GM08714 (cell line): ENCODE data around the gene ALK.
"Not testable (repeated sequence)": the region's sequence is repeated elsewhere in the genome, so short reads cannot be mapped to it uniquely, and the experiment has no call there.

ENCODE experiments used
- H3K4me3 ChIP-seq: fragments of 200-500 bp; sonication (Bioruptor generic); 2 replicates; pipeline ENCODE4 v1.5.1; 2014; ENCODE audit warnings: mild to moderate bottlenecking, low read length, inconsistent platforms
- ZNF274 ChIP-seq: IDR thresholded peaks from 2 replicates; pipeline ENCODE4 v1.6.1; 2012; ENCODE audit warnings: mild to moderate bottlenecking, low read depth, low read length

ALK gene

GRCh38 chr2:29837925-29838324 is 83.5 kb downstream of the ALK start:
- TF ChIP-seq ZNF274 = no peak
- no peak overlapping the region for H3K4me3 ChIP-seq

DNA sequence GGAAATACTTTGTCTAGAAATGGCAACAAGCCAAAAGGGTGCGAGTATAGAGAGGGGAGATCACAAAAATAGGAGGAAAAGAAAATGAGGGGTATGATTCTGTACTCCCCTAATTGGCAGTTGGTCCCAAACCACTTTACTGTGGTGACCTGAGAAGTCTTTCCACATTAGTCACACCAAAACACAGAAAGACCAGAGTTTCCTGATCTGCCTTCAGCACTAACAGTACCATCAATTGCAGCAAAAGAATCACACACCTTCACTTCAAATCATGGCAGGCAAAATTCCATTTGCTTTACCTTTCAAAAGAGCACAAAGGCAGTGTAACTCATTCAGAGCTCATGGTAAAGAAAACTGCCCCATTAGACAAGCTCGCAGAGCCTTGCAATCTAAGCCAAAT is 86.8 kb downstream of the ALK start:
- TF ChIP-seq ZNF274 = no peak
- H3K4me3 ChIP-seq = no peak overlapping the region

DNA sequence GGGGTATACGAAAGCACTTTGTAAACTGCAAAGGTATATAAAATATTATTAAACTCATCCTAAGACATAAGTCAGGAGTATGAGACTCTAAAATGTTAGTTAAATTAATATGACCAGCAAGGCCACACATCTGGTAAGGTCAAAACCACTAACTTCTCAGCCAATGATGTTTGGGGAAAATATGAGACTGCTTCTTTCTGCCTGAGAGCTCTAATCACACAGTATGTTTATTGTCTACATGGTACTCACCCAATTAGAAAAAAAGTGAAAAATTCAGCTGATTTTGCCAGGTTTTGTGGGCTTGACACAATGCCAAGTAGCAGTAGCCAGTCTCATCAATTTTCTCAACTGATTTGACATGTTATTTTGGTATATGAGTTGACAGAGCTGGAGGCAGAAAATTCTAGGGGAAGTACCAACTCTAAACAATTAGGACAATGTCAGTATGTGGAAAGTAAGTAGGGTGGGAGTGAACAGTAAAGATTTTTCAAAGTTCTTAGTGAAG is 87.3 kb downstream of the ALK start:
- no peak overlapping the region for H3K4me3 ChIP-seq
- no peak for TF ChIP-seq ZNF274

DNA sequence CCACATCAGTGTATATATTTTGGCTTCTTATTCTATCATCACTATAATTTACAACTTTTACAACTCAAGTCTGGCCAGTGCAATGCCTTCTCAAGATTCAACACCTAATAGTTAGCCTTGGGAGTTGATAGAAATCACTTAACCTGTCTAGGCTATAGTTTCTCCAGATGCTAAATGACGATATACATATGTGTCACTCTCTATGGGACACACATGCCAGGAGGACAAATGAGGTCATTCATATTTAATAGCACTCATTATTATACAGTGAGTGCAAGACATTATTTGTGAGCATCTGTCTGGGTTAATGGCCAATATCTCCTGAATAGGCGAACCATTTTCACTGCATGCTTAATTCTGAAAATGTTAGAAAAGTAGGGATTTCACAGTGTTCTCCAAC is 89.8 kb downstream of the ALK start:
- H3K4me3 ChIP-seq = no peak overlapping the region
- TF ChIP-seq ZNF274 = no peak

DNA sequence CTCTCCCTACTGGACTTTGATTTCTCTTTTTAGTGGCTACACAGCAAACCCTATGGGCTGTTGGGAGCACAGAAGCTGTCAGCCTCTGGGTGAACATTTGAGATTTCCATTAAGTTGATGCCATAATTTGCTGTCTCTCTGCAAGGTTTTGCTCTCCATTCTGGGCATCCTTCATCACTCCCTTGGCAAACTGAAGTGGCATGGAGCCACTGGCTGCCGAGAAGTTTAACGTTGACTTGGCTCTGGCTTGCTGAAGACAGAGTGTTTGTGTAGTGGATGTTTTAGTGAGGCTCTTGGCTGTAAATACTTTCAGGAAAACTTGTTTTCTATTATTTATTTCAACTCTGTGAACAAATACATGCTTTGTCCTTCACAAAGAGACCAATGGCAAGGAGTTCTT is 91.5 kb downstream of the ALK start:
- no peak overlapping the region for H3K4me3 ChIP-seq

GRCh38 chr2:29824145-29824544 is 97.2 kb downstream of the ALK start:
- not testable (repeated sequence) for H3K4me3 ChIP-seq

More for the DNA sequence above, 91.5 kb downstream of the ALK start:
- no peak for TF ChIP-seq ZNF274

GRCh38 chr2:29821591-29821990 is 99.8 kb downstream of the ALK start:
- no peak for TF ChIP-seq ZNF274
- no peak overlapping the region for H3K4me3 ChIP-seq

- no peak overlapping the region for H3K4me3 ChIP-seq
- no peak for TF ChIP-seq ZNF274
These were observed 101.8 kb downstream of the ALK start for GRCh38 chr2:29819570-29819969.

DNA sequence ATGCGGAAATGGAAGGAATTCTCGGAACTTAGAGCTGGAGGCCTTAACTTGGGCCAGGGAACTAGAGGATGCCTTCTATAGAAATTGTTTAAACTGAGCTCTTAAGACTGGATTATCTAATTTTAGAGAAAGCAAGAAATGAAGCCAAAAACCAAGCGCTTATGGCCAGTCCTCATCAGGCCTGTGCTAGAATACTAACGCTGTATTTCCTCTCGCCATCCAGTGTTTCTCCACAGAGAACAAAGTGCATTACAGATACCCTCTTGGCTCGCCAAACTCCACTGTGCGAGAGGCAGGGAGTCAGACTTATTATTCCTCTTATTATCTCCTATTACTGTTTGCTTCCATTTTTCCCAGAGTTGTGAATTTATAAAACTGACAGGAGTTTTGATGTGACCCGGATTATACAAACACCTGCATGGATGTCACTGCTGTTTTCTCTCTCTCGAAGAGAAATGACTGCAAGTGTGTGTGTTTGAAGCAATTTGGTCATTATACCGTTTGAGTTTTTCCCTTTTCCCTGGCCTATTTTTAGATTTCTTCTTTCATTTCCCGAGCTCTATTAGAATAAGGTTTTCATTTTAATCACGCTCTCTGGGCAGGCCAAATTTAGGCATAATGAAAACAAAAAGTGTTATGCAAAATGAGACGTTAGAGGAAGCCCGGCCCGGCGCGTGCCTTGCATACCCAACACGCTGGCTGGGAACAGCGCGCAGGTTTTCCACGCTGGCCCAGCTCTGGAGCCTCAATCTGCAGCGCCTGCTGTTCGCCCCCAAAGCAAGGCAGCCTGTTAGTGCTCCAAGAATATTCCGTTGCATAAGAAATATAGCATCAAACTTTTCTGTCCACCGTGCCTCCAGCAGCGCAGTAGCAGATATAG is 103.3 kb downstream of the ALK start:
- H3K4me3 ChIP-seq = no peak overlapping the region
- no peak for TF ChIP-seq ZNF274

DNA sequence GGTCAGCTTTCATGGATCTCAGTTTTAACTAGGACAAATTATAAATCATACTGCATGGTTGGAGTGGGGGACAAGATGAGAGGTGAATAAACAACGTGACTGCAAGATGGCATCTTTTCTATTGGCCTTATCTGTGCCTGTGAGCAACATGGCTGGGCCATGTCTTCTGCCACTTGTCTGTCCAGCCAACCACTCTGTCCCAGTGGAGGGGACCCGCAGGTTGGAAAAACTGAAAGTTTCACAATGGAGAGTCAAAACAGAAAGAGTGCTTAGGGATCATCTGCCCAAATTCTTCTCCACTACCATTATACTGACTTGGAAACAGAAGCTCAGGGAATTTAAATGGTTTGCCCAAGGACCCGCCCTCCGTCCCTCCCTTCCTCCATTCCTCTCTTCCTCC is 104.1 kb downstream of the ALK start:
- no peak for TF ChIP-seq ZNF274
- no peak overlapping the region for H3K4me3 ChIP-seq

- TF ChIP-seq ZNF274 = no peak
- no peak overlapping the region for H3K4me3 ChIP-seq
These were observed 104.7 kb downstream of the ALK start for GRCh38 chr2:29816651-29817050.

DNA sequence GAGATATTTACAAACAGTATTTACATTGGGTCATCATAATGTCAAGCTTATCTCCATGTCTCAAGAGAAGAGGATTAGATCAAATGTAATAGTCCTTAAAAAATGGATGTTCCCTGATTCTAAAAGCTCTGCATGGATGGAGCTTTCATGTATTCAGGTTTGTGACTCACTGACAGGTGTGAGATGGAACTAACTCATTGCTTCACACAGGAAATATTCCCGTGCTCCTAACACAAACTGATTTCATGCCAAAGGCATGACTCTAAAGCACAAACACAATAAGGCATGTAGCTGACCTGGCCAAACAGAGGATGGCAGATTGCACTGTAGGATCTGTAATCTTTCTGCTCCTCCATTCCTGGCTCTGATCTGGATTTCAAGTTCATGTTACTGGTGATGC is 110.0 kb downstream of the ALK start:
- TF ChIP-seq ZNF274 = no peak

GRCh38 chr2:29810956-29811355 is 110.4 kb downstream of the ALK start:
- TF ChIP-seq ZNF274 = no peak
- no peak overlapping the region for H3K4me3 ChIP-seq

More for the DNA sequence above, 110.0 kb downstream of the ALK start:
- H3K4me3 ChIP-seq = no peak overlapping the region

DNA sequence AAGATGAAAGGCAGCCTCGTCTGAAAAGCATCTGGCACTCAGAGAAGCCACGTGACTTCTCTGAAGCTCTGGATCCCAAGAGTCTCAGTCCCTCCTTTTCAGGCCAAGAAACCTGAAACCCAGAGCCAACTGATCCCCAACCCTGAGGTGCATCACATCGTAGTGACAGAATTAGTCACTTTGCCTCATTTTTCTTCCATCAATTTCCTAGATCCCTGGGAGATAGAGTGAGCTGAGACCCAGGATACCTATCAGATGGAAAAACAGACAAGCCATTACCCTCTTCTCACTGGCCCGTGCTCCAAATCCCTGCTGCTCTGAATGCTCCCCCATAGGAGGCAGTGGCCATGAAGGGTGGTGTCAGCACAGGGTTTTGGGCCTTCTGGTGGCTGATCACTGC is 113.1 kb downstream of the ALK start:
- no peak overlapping the region for H3K4me3 ChIP-seq
- no peak for TF ChIP-seq ZNF274

DNA sequence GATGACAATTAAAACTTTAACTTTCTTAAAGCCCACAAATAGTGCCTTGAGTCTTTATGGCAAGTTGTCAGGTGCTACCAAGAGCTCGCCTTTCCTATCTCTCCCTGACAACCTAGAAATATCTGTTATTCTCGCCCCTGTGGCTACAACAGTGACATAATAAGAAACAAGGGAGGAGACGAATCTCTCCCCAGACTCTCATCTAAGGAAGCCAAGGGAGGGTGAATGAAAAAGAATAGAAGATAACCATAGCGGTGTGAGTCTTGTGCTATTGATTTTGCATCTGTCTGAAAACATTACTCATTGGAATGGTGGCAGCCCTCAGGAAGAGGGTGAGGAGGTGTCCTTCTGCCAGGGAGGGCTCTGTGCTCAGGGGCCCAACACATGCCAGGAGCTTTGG is 114.3 kb downstream of the ALK start:
- TF ChIP-seq ZNF274 = no peak

DNA sequence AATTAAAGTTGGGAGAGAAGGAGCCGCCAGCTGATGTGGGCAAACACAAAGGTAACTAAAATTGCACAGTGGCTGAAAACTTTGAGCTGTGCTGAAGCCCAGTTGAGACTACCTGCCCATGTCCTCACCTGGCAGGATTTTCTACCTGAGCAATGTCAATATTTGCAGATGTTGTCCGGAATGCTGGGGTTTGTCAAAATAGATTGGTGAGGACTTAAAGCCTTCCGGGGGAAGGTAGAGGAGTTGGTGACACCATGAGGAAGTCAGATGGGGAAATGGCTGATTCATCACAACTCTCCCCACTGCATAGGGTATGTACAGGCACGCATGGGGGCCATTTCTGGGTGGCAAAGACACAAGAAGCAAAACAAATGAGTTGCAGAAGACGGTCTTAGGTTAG is 114.9 kb downstream of the ALK start:
- no peak overlapping the region for H3K4me3 ChIP-seq
- no peak for TF ChIP-seq ZNF274

More for the DNA sequence above, 114.3 kb downstream of the ALK start:
- no peak overlapping the region for H3K4me3 ChIP-seq
